Cardiac muscle cell (in vitro differentiated cells and primary cell): ENCODE results near the gene GAB3. TPM values are rescaled to one million over a fixed set of nuclear protein-coding genes. Genes with fewer than 3 reads are reported as not detected.

Source experiments
- DNase-seq, 2 donors: peaks; one replicate each; pipeline versions ENCODE4 v3.0.0 to v3.0.0-alpha.2; 2010 to 2017; ENCODE audit warnings: low read depth in 1 of 2, low spot score in 1 of 2
- H3K27ac ChIP-seq: fragments of 200-600 bp; sonication (generic); 2 replicates; pipeline ENCODE4 v1.5.1; 2016
- H3K27me3 ChIP-seq: fragments of 200-600 bp; sonication (generic); 2 replicates; pipeline ENCODE4 v1.6.0; 2016; ENCODE audit warnings: control low read depth
- H3K36me3 ChIP-seq: fragments of 200-600 bp; sonication (generic); 2 replicates; pipeline ENCODE4 v1.5.1; 2016; ENCODE audit warnings: control low read depth
- H3K4me1 ChIP-seq: fragments of 200-600 bp; sonication (generic); 2 replicates; pipeline ENCODE4 v1.8.1; 2017; ENCODE audit warnings: low read depth, mild to moderate bottlenecking, mixed run types
- H3K4me3 ChIP-seq: fragments of 200-600 bp; sonication (generic); 2 replicates; pipeline ENCODE4 v1.5.1; 2016; ENCODE audit warnings: mild to moderate bottlenecking
- H3K9me3 ChIP-seq: fragments of 200-600 bp; sonication (generic); 2 replicates; pipeline ENCODE4 v1.5.1; 2017; ENCODE audit warnings: low read depth, mild to moderate bottlenecking, control low read depth
- CTCF ChIP-seq: IDR thresholded peaks from 2 replicates; pipeline ENCODE4 v1.5.1; 2012; ENCODE audit warnings: low read depth, mild to moderate bottlenecking, low read length
- polyA plus RNA-seq: library from polyadenylated mRNA; unstranded; fragments of >200 nt; fragmentation: Nextera tagmentation; extraction: Ambion mirVana; gene quantifications from 2 replicates; pipeline ENCODE4 v1.2.1, GENCODE V29; 2016
- total RNA-seq: library from RNA; depleted of rRNA; stranded (reverse); fragments of >200 nt; gene quantifications from 2 replicates; pipeline ENCODE4 v1.2.3, GENCODE V29; 2016

GAB3 gene
- total RNA-seq (0.45 and 0.60 TPM in 2 replicates), polyA plus RNA-seq (0.17 TPM in 1 of 2 replicates, not detected in the other)

- Histone ChIP-seq H3K4me1 (peaks cover 6% of the 10 kb centered on the region), H3K36me3 (no peaks in the 10 kb centered on the region), H3K9me3 (no peaks in the 10 kb centered on the region), H3K27me3 (peaks cover 9% of the 10 kb centered on the region), H3K27ac (peak within 1 kb of the TSS; percentile 77), H3K4me3 (no peak within 1 kb of the TSS)
- DNase-seq, result peak; percentile 35 to 77
- no peak for TF ChIP-seq CTCF
Measured at GRCh38 chrX:154750301-154751202, at the start of gene GAB3. GAB3 (minus strand) TSS chrX:154751077; CDS start chrX:154751025, 52 bp downstream.

- no peaks in the 10 kb centered on the region for H3K4me1 ChIP-seq
- no peaks in the 10 kb centered on the region for H3K27me3 ChIP-seq
- no peak overlapping the region for H3K4me3 ChIP-seq
- no peak overlapping the region for H3K27ac ChIP-seq
- no peak for TF ChIP-seq CTCF
- peak in 1 of 2 donors; percentile 64 for DNase-seq
- no peaks in the 10 kb centered on the region for H3K36me3 ChIP-seq
- no peaks in the 10 kb centered on the region for H3K9me3 ChIP-seq
Measured at GRCh38 chrX:154799556-154800348, 48.9 kb upstream of the GAB3 start.

GRCh38 chrX:154797006-154797405 is 46.1 kb upstream of the GAB3 start:
- no peaks in the 10 kb centered on the region for H3K4me1 ChIP-seq
- DNase-seq, result peak in 1 of 2 donors; percentile 21
- H3K27ac ChIP-seq, result no peak overlapping the region
- no peak for TF ChIP-seq CTCF
- H3K9me3 ChIP-seq, result no peaks in the 10 kb centered on the region
- H3K36me3 ChIP-seq, result no peaks in the 10 kb centered on the region
- no peaks in the 10 kb centered on the region for H3K27me3 ChIP-seq
- no peak overlapping the region for H3K4me3 ChIP-seq

GRCh38 chrX:154795016-154795415 is 44.1 kb upstream of the GAB3 start:
- no peak overlapping the region for H3K4me3 ChIP-seq
- H3K9me3 ChIP-seq, result no peaks in the 10 kb centered on the region
- TF ChIP-seq CTCF, result no peak
- H3K27ac ChIP-seq, result no peak overlapping the region
- no peaks in the 10 kb centered on the region for H3K27me3 ChIP-seq
- no peaks in the 10 kb centered on the region for H3K4me1 ChIP-seq
- H3K36me3 ChIP-seq, result no peaks in the 10 kb centered on the region
- DNase-seq, result no peak

GRCh38 chrX:154793084-154793795 is 42.4 kb upstream of the GAB3 start:
- no peaks in the 10 kb centered on the region for H3K4me1 ChIP-seq
- no peak for TF ChIP-seq CTCF
- H3K4me3 ChIP-seq, result no peak overlapping the region

More at GRCh38 chrX:154793084-154793795, 42.4 kb upstream of the GAB3 start:
- Histone ChIP-seq H3K27ac (no peak overlapping the region), H3K36me3 (no peaks in the 10 kb centered on the region), H3K27me3 (no peaks in the 10 kb centered on the region), H3K9me3 (no peaks in the 10 kb centered on the region)
- DNase-seq, result no peak
